Fibroblast of peridontal ligament (primary cell): Measurements from ENCODE around the gene CRKL.

Source experiments
- DNase-seq: peaks from one replicate; pipeline ENCODE4 v3.0.0-alpha.2; 2010; ENCODE audit errors: extremely low read depth

CRKL gene

DNA sequence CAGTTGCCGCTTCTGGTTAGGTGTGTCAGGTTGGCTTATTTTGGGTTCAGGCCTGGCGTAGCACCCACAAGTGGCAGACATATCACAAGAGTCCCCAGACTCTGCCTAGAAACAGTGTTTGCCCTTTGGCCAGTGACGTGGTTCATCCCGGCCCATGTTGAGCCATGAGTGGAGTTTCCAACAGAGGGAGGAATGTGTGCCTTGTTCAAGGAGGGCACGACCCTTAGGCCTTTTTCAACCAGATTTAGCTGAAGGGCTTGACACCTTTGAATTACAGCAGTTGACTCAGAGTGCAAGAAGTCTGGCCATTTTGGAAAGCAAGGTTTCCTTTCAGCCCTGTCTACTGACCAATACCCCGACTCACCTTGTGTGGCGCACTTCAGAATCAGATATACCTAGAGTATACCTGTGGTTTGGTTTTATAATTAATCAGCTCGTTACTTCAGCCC lies 34.7 kb downstream of the CRKL start:
- DNase-seq = no peak

GRCh38 chr22:20952544-20953341 lies 35.5 kb downstream of the CRKL start:
- no peak for DNase-seq

DNA sequence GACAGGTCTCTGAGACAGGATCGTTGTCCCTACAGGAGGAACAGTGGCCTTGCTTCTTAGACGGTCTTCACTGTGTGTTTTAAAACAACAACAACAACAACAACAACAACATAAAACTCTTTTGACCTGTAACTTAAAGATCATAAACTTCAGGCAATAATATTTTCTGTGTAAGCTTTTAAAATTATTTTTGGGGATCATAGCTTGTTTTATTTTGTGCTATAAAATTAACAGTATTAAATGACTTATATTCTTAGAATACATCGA lies 36.1 kb downstream of the CRKL start:
- no peak for DNase-seq

- DNase-seq = peak; percentile 62
These were observed 36.7 kb downstream of the CRKL start for GRCh38 chr22:20953668-20954500.

GRCh38 chr22:20955548-20955947 lies 38.3 kb downstream of the CRKL start:
- no peak for DNase-seq

DNA sequence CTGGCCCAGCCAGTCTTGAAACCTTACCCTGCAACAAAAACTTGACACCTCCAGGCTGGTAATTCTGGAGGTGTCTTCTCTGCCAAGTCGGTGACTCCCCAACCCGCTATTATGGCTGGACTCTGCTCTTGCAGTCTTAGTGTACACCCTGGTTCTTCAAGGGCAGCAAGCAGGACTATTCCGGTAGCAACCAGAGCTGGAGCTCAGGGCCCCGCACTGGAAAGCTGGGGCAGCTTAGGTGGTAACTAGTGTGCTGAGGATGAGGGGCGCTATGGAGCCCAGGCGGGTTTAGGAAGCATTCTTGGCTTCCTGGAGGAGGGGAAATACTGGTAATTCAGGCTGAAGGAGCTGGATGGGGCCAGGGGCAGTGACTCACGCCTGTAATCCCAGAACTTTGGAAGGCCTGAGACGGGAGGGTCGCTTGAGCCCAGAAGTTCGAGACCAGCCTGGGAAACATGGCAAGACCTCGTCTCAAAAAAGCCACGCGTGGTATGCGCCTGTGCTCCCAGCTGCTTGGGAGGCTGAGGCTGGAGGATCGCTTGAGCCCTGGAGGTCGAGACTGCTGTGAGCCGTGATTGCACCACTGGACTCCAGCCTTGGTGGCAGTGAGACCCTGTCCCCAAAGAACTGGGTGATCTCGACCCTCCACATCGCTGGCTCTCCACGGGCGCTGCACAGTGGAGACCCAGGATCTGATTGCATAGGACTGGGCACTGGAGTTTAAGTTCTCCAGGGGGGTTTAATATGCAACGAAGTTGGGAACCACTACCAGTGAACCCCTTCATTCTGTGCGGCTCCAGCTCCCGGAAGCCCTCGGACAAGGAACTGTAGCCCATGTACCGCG lies 39.3 kb downstream of the CRKL start:
- peak; percentile 10 for DNase-seq

- no peak for DNase-seq
These were observed 40.0 kb downstream of the CRKL start for GRCh38 chr22:20957102-20957682.

DNA sequence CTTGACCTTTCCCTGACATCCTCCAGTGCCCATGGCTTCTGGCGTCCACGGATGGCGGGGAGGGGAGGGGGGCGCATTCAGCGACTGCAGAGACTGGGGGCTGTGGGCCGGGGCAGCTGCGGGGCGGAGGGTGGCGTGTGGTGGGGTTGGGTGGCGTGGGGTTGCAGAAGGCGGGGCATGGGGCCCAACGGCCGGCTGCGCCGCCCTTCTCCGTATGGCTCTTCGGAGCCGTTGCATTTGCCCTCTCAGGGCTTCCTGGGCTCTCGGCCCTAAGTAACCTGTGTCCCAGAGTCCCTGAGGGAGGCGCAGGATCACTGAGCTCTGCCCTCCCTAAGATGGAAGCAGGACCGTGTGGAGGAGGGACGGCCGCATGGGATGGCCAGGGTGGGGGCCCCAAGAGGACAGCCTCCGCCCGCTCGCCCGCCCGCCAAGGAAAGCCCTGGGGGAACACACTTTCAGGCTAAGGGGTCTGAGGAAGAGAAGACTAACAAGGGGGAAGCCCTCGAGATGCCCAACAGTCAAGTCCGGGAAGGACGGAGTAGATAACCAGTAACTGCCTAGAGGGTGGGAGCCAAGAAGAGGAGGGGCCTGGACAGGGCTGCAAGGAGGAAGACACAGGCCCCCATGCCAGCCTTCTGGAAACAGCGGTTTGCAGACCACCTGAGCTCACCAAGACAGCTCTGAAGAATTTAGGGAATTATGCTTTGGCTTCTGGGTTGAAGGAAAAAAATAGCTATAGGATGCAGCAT lies 40.6 kb downstream of the CRKL start:
- DNase-seq = no peak

DNA sequence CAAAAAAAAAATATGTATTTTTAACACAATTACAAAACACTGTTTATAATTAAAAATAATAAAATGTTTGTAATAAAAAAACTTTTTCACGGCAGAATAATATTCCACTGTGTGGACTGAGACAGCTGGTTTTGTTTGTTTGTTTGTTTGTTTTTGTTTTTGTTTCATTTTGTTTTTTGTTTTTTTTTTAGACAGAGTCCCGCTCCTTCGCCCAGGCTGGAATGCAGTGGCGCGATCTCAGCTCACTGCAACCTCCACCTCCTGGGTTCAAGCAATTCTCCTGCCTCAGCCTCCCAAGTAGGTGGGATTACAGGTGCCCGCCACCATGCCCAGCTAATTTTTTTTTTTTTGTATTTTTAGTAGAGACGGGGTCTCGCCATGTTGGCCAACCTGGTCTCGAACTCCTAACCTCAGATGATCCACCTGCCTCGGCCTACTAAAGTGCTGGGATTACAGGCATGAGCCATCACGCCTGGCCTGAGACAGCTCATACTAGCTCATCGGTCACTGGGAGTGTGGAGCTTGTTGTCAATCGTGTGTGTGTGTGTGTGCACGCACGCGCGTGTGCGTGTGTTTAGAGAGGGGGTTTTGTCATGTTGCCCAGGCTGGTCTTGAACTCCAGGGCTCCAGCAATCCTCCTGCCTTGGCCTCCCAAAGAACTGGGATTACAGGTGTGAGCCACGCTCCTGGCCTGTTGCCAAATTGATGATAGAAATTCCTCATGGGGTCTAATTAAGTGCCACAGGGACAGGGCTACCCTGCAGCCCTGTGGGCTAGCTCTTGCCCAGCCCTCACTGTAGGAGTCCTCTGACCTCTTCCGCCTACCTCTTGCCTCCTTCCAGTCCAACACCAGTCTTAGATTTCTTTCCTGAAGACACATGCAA lies 42.6 kb downstream of the CRKL start:
- DNase-seq = no peak

GRCh38 chr22:20960609-20961008 lies 43.4 kb downstream of the CRKL start:
- DNase-seq = no peak

DNA sequence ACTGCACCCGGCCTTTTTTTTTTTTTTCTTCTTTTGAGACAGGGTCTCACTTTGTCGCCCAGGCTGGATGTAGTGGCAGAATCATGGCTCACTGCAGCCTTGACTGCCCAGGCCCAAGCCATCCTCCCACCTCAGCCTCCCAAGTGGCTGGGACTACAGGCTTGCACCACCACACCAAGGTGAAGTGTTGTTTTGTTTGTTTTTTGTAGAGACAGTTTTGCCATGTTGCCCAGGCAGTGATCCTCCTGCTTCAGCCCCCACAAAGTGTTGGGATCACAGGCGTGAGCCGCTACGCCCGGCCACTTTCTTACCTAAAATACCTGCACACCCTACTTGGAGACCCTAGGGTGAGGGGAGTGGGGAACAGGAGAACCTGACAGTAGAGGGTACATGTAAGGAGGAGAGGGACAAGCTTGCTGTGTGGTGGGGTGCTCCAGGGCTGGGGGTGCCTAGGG lies 45.3 kb downstream of the CRKL start:
- no peak for DNase-seq

- DNase-seq = no peak
These were observed 46.2 kb downstream of the CRKL start for GRCh38 chr22:20963201-20964052.

DNA sequence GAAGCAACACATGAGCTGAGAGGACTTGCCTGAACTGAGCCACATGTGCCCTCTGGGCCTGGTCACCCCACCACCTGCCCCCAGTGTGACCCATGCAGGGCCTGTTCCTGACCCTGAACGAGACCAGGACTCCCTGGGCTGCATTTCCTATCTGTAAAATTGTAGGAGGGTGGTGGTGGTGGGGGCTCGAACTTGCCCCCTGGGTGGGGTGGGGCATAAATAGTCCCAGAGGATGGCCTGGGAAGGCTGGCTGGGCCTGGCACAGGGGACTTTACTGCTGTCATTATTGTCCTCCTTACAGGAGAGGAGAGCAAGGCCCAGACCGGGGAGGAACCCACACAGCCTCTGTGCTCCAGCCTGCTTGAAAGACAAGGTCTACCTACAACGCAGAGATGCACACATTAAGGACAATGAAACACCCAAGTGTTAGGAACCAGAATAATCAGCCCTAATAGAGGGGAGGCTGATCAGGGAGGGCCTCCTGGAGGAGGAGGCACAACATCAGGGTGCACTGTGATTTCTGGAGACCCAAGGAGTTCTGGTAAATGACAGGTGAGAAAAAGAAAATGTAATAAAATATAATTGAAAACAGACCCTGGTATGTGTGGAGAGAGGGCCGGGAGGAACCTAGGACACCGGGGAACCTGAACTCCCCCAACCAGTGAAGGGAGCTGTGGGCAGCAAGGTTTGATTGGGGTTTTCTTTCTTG lies 47.0 kb downstream of the CRKL start:
- no peak for DNase-seq

GRCh38 chr22:20964799-20965103 lies 47.5 kb downstream of the CRKL start:
- DNase-seq = no peak

- no peak for DNase-seq
These were observed 48.1 kb downstream of the CRKL start for GRCh38 chr22:20965104-20965887.

DNA sequence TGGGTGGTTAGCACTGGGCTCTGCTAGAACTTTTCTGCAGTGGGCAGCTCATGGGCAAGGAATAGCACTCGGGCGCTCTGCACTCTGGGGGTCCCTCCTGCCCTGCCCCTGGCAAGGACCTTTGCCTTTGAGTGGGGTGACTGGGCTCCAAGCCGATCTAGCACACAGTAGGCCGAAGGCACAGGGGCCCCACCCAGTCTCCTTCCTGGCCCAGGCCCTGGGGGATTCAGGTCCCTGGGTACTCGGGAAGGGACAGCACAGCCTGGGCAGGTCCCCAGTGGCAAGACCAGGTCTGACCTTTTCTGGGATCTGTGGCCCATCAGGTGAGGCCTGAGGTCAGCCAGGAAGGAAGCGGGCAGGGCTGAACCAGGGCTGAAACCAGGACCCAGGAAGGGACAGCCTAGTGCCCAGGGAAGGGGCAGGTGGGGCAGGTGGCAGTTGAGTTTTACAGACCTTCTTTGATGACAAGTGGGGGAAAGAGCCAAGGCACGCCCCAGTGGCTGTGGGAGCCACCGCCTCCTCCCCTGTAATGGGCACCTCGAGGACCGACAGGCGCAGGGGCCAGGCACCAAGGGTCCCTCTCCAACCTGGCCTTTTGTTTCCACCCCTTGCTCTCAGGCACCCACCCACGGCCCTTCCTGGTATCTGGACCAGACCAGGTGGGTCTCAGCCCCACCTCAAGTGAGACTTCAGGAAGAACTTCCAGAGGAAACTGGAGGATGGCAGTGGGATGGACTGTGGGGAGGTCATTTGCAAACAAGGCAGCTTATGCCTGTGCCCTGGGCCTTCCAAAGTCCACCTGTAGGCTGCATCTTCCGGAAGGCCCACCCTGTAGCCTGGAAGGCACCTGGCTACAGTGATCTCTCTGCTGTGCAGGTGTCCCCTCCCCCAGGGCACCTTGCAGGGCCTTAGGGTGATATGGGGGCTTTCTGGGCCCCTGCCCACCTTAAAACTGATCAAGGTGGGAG lies 49.0 kb downstream of the CRKL start:
- no peak for DNase-seq
